ENCODE measurements around the gene PPM1B. TPM values are rescaled to one million over a fixed set of nuclear protein-coding genes. Genes with fewer than 3 reads are reported as not detected.

PPM1B gene
- total RNA-seq, 2 donors from 2014 or later, result 50.8 to 77.9 TPM

DNA sequence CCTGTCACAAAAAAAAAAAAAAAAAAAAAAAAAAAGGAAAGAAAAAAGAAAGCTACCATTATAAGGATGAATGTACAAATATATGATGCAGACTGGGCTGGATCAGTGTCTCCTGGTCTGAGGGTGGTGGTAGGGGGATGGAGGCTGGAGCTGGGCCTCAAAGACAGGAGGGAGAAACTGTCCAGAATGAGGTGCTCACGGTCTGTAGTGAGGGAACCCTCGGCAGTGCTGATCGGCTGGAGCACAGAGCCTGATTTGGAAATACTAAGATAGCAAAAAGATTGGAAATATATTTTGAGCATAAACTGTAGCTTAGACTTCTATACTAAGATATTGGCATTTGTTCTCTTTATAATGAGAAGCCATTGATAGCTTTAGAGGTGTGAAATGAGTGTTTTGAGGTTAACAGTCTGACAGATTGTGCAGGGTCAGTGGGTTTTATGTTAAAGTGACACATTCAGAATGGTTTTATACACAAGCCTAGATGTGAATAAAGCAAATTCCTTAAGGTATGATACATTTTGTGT is 98.7 kb downstream of the PPM1B start:
- no peak overlapping the region for H3K4me3 ChIP-seq
- TF ChIP-seq, protein P1, sequence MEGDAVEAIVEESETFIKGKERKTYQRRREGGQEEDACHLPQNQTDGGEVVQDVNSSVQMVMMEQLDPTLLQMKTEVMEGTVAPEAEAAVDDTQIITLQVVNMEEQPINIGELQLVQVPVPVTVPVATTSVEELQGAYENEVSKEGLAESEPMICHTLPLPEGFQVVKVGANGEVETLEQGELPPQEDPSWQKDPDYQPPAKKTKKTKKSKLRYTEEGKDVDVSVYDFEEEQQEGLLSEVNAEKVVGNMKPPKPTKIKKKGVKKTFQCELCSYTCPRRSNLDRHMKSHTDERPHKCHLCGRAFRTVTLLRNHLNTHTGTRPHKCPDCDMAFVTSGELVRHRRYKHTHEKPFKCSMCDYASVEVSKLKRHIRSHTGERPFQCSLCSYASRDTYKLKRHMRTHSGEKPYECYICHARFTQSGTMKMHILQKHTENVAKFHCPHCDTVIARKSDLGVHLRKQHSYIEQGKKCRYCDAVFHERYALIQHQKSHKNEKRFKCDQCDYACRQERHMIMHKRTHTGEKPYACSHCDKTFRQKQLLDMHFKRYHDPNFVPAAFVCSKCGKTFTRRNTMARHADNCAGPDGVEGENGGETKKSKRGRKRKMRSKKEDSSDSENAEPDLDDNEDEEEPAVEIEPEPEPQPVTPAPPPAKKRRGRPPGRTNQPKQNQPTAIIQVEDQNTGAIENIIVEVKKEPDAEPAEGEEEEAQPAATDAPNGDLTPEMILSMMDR (IDR thresholded peaks at IDR 0.05), result no peak
- no peak for DNase-seq
- H3K27me3 ChIP-seq, result no peaks in the 10 kb centered on the region
- no peak overlapping the region for H3K9ac ChIP-seq (ENCODE audit: low read depth in 2 of 2, low read length in 2 of 2)
- intact Hi-C loops (cut with DNase I), result no loop called here
- no peaks in the 10 kb centered on the region for H3K9me3 ChIP-seq
- no peaks in the 10 kb centered on the region for H3K4me1 ChIP-seq
- no peaks in the 10 kb centered on the region for H3K36me3 ChIP-seq
- H3K27ac ChIP-seq, result no peak overlapping the region

DNA sequence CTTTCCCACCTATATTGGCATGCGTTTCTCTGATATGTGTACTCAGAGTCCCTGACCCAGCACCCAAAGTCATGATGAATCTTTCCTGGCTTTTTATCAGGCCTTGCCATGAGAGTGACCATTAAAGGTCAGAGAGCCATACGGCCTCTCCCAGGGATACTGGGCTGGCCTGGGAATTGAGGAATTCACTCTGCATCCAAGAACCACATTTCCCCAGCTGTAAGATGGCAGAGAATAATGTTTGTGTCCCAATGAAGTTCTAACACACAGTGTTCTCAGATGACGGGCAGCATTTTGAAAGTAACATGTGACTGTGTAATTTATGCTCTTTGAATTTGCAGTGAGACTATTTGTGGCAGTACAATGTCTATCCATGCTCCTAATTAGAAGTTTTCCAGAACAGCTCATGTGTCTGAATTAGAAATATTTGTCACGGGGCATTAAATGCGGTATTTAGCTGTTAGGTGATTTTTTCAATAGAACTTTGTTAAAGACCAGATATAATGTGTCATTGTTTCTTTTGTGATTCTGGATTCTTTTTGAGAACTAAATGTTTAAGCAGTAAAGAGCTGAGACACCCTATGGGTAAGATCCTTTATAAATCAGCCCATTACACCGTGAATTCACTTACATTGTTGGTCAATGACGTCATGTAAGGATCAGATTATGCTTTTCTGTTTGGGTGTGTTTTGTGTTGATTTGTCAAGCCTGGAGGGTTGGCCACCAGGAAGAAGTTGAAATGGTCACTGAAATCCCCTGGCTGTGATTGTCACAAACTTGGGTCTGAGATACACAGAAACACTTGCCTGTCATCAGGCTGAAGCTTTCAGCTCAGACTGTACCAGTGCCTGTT is 99.3 kb downstream of the PPM1B start:
- intact Hi-C loops (cut with DNase I), result no loop called here
- Histone ChIP-seq H3K4me1 (no peaks in the 10 kb centered on the region), H3K9me3 (no peaks in the 10 kb centered on the region), H3K27me3 (no peaks in the 10 kb centered on the region), H3K9ac (ENCODE audit: low read depth in 2 of 2, low read length in 2 of 2) (no peak overlapping the region), H3K4me3 (no peak overlapping the region), H3K36me3 (no peaks in the 10 kb centered on the region), H3K27ac (no peak overlapping the region)
- DNase-seq, result no peak
- TF ChIP-seq, protein P1 (IDR thresholded peaks at IDR 0.05), result no peak

GRCh38 chr2:44269831-44270230 is 101.2 kb downstream of the PPM1B start:
- DNase-seq, result no peak
- H3K4me3 ChIP-seq, result no peak overlapping the region
- H3K9ac ChIP-seq (ENCODE audit: low read depth in 2 of 2, low read length in 2 of 2), result no peak overlapping the region
- H3K27ac ChIP-seq, result no peak overlapping the region
- H3K9me3 ChIP-seq, result no peaks in the 10 kb centered on the region
- no peaks in the 10 kb centered on the region for H3K27me3 ChIP-seq
- TF ChIP-seq, protein P1 (IDR thresholded peaks at IDR 0.05), result no peak
- no peaks in the 10 kb centered on the region for H3K4me1 ChIP-seq
- H3K36me3 ChIP-seq, result no peaks in the 10 kb centered on the region
- intact Hi-C loops (cut with DNase I), result no loop called here

GRCh38 chr2:44271296-44271695 is 102.6 kb downstream of the PPM1B start:
- Histone ChIP-seq H3K27me3 (no peaks in the 10 kb centered on the region), H3K9me3 (no peaks in the 10 kb centered on the region), H3K4me1 (no peaks in the 10 kb centered on the region), H3K9ac (ENCODE audit: low read depth in 2 of 2, low read length in 2 of 2) (no peak overlapping the region), H3K27ac (no peak overlapping the region), H3K4me3 (no peak overlapping the region), H3K36me3 (no peaks in the 10 kb centered on the region)
- intact Hi-C loops (cut with DNase I), result no loop called here
- TF ChIP-seq, protein P1 (IDR thresholded peaks at IDR 0.05), result no peak
- no peak for DNase-seq

DNA sequence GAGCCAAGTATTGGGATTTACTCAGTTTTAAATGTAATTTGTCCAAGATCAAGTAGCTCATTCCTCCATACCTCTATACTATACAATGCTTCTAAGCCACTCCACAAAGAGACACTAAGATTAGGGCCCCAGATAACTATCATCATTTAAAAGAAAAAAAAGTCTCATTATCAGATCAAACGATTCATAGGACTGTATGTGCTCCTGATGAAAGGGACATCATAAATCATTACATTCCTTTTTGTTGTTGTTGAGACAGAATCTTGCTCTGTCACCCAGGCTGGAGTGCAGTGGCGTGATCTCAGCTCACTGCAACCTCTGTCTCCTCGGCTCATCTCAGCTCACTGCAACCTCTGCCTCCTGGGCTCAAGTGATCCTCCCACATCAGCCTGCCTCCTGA is 104.4 kb downstream of the PPM1B start:
- Histone ChIP-seq H3K9me3 (no peaks in the 10 kb centered on the region), H3K27ac (no peak overlapping the region), H3K4me1 (no peaks in the 10 kb centered on the region), H3K9ac (ENCODE audit: low read depth in 2 of 2, low read length in 2 of 2) (no peak overlapping the region), H3K27me3 (no peaks in the 10 kb centered on the region), H3K36me3 (no peaks in the 10 kb centered on the region), H3K4me3 (no peak overlapping the region)
- TF ChIP-seq, protein P1 (IDR thresholded peaks at IDR 0.05), result no peak
- no peak for DNase-seq
- intact Hi-C loops (cut with DNase I), result no loop called here
